K562 (cell line): ENCODE data around the gene PTBP3. TPM values are rescaled to one million over a fixed set of nuclear protein-coding genes. Genes with fewer than 3 reads are reported as not detected.

ENCODE experiments used
- BRF1 ChIP-seq: IDR thresholded peaks from 3 replicates; pipeline ENCODE4 v1.6.1; 2011; ENCODE audit warnings: borderline replicate concordance, mild to moderate bottlenecking; ENCODE audit not compliant: insufficient read length; ENCODE audit errors: extremely low read depth
- CBX1 ChIP-seq: sonication (generic); IDR thresholded peaks from 2 replicates; pipeline ENCODE4 v1.6.1; 2016; ENCODE audit warnings: antibody characterized with exemption, low read depth, mild to moderate bottlenecking
- CCNT2 ChIP-seq: IDR thresholded peaks from 2 replicates; pipeline ENCODE4 v1.6.1; 2011; ENCODE audit warnings: borderline replicate concordance, low read depth, mild to moderate bottlenecking, moderate library complexity, mixed read lengths, low read length; ENCODE audit not compliant: insufficient read length; ENCODE audit errors: extremely low read depth
- CHCHD3 ChIP-seq: fragments of 250-450 bp; sonication (Bioruptor Pico); IDR thresholded peaks from 2 replicates; pipeline ENCODE4 v2.1.2; 2022; ENCODE audit warnings: mild to moderate bottlenecking
- DIDO1 ChIP-seq: fragments of 450-650 bp; IDR thresholded peaks from 2 replicates; pipeline ENCODE4 v1.6.1; 2016; ENCODE audit warnings: low read depth, missing biosample characterization, missing genetic modification characterization
- EGR1 ChIP-seq: fragments of 450-650 bp; conservative IDR thresholded peaks from 2 replicates; pipeline ENCODE4 v1.6.1; 2017; ENCODE audit warnings: mild to moderate bottlenecking
- ESRRA ChIP-seq: fragments of 450-650 bp; IDR thresholded peaks from 2 replicates; pipeline ENCODE4 v1.6.1; 2014; ENCODE audit warnings: low read depth, mild to moderate bottlenecking, moderate library complexity, borderline replicate concordance
- HNRNPUL1 ChIP-seq: fragments of 200-400 bp; formaldehyde crosslinking; IDR thresholded peaks from 2 replicates; pipeline ENCODE4 v1.6.1; 2017; ENCODE audit warnings: low read length
- HOMEZ ChIP-seq: fragments of 250-450 bp; sonication (Bioruptor Pico); IDR thresholded peaks from 2 replicates; pipeline ENCODE4 v1.4.0; 2020; ENCODE audit warnings: mild to moderate bottlenecking, moderate library complexity
- L3MBTL2 ChIP-seq: fragments of 450-650 bp; IDR thresholded peaks from 2 replicates; pipeline ENCODE4 v1.6.1; 2016; ENCODE audit warnings: mild to moderate bottlenecking, moderate library complexity
- MTA3 ChIP-seq: fragments of 450-650 bp; formaldehyde crosslinking; IDR thresholded peaks from 2 replicates; pipeline ENCODE4 v1.6.1; 2017; ENCODE audit warnings: mild to moderate bottlenecking, borderline replicate concordance
- MYNN ChIP-seq, 2 experiments: sonication (generic); formaldehyde crosslinking in 1 of 2; IDR thresholded peaks; 2 replicates each; pipeline versions ENCODE4 v1.5.0 to v1.6.1; 2016 to 2020; ENCODE audit warnings: antibody characterized with exemption in 1 of 2, missing genetic modification reagents in 1 of 2
- NONO ChIP-seq, 2 experiments: fragments of 200-400 bp in 1 of 2; fragments of 450-650 bp in 1 of 2; formaldehyde crosslinking in 1 of 2; IDR thresholded peaks; 2 replicates each; pipeline ENCODE4 v1.6.1; 2017; ENCODE audit warnings: low read depth in 2 of 2, mild to moderate bottlenecking in 2 of 2, moderate library complexity in 2 of 2, low read length in 1 of 2
- PPARD ChIP-seq: fragments of 250-450 bp; sonication (Bioruptor Pico); IDR thresholded peaks from 2 replicates; pipeline ENCODE4 v1.8.0; 2022; ENCODE audit warnings: inconsistent platforms, mild to moderate bottlenecking, moderate library complexity
- RAD51 ChIP-seq: fragments of 450-650 bp; IDR thresholded peaks from 2 replicates; pipeline ENCODE4 v1.7.1; 2016; ENCODE audit warnings: low read depth, mild to moderate bottlenecking, borderline replicate concordance
- RFX1 ChIP-seq: fragments of 450-650 bp; IDR thresholded peaks from 2 replicates; pipeline ENCODE4 v1.6.1; 2016; ENCODE audit warnings: mild to moderate bottlenecking, moderate library complexity
- TAL1 ChIP-seq: fragments of 450-650 bp; IDR thresholded peaks from 2 replicates; pipeline ENCODE4 v1.6.1; 2016; ENCODE audit warnings: mild to moderate bottlenecking
- TFAM ChIP-seq: fragments of 250-450 bp; sonication (Bioruptor Pico); conservative IDR thresholded peaks from 2 replicates; pipeline ENCODE4 v1.5.0; 2021; ENCODE audit warnings: mild to moderate bottlenecking, moderate library complexity
- TRIM24 ChIP-seq, 2 experiments: fragments of 450-650 bp; IDR thresholded peaks; 2 replicates each; pipeline ENCODE4 v1.6.1; 2016
- TRIM28 ChIP-seq: fragments of 450-650 bp; IDR thresholded peaks from 2 replicates; pipeline ENCODE4 v1.6.1; 2017
- ZNF140 ChIP-seq: fragments of 250-450 bp; sonication (Bioruptor Pico); IDR thresholded peaks from 2 replicates; pipeline ENCODE4 v1.8.0; 2021; ENCODE audit warnings: moderate library complexity, mild to moderate bottlenecking, inconsistent platforms
- ZNF24 ChIP-seq: fragments of 450-650 bp; IDR thresholded peaks from 2 replicates; pipeline ENCODE4 v1.6.1; 2016
- ZNF766 ChIP-seq: fragments of 200-800 bp; sonication (Bioruptor generic); conservative IDR thresholded peaks from 2 replicates; pipeline ENCODE4 v1.6.1; 2016; ENCODE audit warnings: missing genetic modification characterization, missing compliant biosample characterization
- polyA plus RNA-seq, 8 experiments: library from polyadenylated mRNA; depleted of rRNA in 4 of 8; stranded (reverse) in 5 of 8; unstranded in 3 of 8; fragments of >200 nt; fragmentation: Nextera tagmentation in 2 of 8; fragmentation: Illumina TruSeq in 1 of 8; extraction: Ambion mirVana in 2 of 8; extraction: Trizol in 1 of 8; gene quantifications; 2 replicates each; pipeline versions ENCODE4 v1.2.1 to v1.2.3, GENCODE V29; 2011 to 2014; ENCODE audit warnings: inconsistent platforms in 1 of 8, missing spikeins in 1 of 8
- total RNA-seq, 7 experiments: library from RNA; depleted of rRNA in 6 of 7; stranded (reverse); fragments of >200 nt in 6 of 7; fragmentation: Illumina TruSeq in 2 of 7; extraction: Trizol in 2 of 7; gene quantifications; 2 replicates each; pipeline versions ENCODE4 v1.2.1 to v1.2.3, GENCODE V29; 2011 to 2021; ENCODE audit warnings: low replicate concordance in 1 of 7
- TF ChIP-seq, protein P1 (sequence below): sonication (generic); formaldehyde crosslinking; IDR thresholded peaks from 2 replicates; pipeline ENCODE4 v1.5.0; 2020; ENCODE audit warnings: missing genetic modification reagents
- TF ChIP-seq, protein P2 (sequence below): fragments of 450-650 bp; formaldehyde crosslinking; IDR thresholded peaks from 2 replicates; pipeline ENCODE4 v1.4.0; 2022; ENCODE audit warnings: mild to moderate bottlenecking, moderate library complexity
- TF ChIP-seq, protein P3 (sequence below): sonication (generic); formaldehyde crosslinking; IDR thresholded peaks from 2 replicates; pipeline ENCODE4 v1.8.1; 2023; ENCODE audit warnings: mild to moderate bottlenecking, missing genetic modification reagents

Gene PTBP3
- total and polyA plus RNA-seq, 9 of the 15 experiments (the other 6 are each of a cell fraction or from before 2014, with no cell fraction given), result 22.4 to 132 (median 68.0) TPM

DNA sequence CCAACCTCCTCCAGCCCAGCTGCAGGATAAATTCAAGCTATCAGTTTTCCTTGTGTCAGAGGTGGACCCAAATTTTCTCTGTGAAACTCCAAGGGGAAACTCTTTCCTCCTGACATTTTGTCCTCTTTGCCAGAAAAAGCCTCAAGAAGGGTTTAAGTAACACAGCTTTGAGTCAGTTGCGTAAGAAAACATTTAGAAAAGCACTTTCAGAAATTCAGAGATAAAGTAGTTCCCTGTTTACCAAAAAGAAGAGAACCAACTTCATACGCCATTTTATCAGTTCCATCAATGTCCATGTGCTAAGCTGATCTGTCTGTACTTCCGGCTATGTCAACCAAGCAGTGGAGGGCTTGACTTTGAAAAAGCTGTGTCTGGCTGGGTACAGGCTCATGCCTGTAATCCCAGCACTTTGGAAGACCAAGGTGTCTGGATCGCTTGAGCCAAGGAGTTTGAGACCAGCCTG is 138.4 kb downstream of the PTBP3 start (continued):
- TF ChIP-seq, protein P1, sequence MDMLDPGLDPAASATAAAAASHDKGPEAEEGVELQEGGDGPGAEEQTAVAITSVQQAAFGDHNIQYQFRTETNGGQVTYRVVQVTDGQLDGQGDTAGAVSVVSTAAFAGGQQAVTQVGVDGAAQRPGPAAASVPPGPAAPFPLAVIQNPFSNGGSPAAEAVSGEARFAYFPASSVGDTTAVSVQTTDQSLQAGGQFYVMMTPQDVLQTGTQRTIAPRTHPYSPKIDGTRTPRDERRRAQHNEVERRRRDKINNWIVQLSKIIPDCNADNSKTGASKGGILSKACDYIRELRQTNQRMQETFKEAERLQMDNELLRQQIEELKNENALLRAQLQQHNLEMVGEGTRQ (CRISPR knock-in tag), result no peak
- TF ChIP-seq NONO (IDR thresholded peaks at IDR 0.05; ENCODE audit: low read depth in 2 of 2, low read length in 1 of 2), result no peak
- no peak for TF ChIP-seq RAD51
- no peak for TF ChIP-seq BRF1
- peak; percentile 88 for TF ChIP-seq L3MBTL2
- TF ChIP-seq CCNT2, result no peak
- no peak for TF ChIP-seq RFX1
- no peak for TF ChIP-seq HNRNPUL1
- no peak for TF ChIP-seq TFAM (CRISPR knock-in tag)
- TF ChIP-seq MTA3, result no peak
- TF ChIP-seq EGR1, result no peak
- peak; percentile 86; the same call in 1 of the 2 replicates for TF ChIP-seq ZNF766 (CRISPR knock-in tag)
- TF ChIP-seq HOMEZ (CRISPR knock-in tag), result no peak
- 0 out of 2 replicates have a peak, but pooled peaks have one; percentile 38 for TF ChIP-seq DIDO1
- no peak for TF ChIP-seq TRIM24 (IDR thresholded peaks at IDR 0.05)
- TF ChIP-seq ZNF140, result no peak
- TF ChIP-seq ESRRA, result no peak
- TF ChIP-seq, protein P2, sequence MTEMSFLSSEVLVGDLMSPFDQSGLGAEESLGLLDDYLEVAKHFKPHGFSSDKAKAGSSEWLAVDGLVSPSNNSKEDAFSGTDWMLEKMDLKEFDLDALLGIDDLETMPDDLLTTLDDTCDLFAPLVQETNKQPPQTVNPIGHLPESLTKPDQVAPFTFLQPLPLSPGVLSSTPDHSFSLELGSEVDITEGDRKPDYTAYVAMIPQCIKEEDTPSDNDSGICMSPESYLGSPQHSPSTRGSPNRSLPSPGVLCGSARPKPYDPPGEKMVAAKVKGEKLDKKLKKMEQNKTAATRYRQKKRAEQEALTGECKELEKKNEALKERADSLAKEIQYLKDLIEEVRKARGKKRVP (CRISPR knock-in tag), result peak; percentile 13; the same call in 1 of the 2 replicates
- no peak for TF ChIP-seq CBX1
- TF ChIP-seq PPARD (CRISPR knock-in tag), result no peak
- no peak for TF ChIP-seq MYNN (IDR thresholded peaks at IDR 0.05)
- no peak for TF ChIP-seq MYNN (CRISPR knock-in tag; IDR thresholded peaks at IDR 0.05)
- TF ChIP-seq, protein P3, sequence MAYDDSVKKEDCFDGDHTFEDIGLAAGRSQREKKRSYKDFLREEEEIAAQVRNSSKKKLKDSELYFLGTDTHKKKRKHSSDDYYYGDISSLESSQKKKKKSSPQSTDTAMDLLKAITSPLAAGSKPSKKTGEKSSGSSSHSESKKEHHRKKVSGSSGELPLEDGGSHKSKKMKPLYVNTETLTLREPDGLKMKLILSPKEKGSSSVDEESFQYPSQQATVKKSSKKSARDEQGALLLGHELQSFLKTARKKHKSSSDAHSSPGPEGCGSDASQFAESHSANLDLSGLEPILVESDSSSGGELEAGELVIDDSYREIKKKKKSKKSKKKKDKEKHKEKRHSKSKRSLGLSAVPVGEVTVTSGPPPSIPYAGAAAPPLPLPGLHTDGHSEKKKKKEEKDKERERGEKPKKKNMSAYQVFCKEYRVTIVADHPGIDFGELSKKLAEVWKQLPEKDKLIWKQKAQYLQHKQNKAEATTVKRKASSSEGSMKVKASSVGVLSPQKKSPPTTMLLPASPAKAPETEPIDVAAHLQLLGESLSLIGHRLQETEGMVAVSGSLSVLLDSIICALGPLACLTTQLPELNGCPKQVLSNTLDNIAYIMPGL (CRISPR knock-in tag), result no peak
- TF ChIP-seq TRIM28, result no peak
- TF ChIP-seq ZNF24, result no peak
- 0 out of 2 replicates have a peak, but pooled peaks have one; percentile 55 for TF ChIP-seq CHCHD3 (CRISPR knock-in tag)
- TF ChIP-seq TAL1, result no peak
